Immature natural killer cell (primary cell): ENCODE data around the gene APOC3. TPM values are rescaled to one million over a fixed set of nuclear protein-coding genes. Genes with fewer than 3 reads are reported as not detected.

Experiments
- DNase-seq, 3 donors: peaks; one replicate each; pipeline ENCODE4 v3.0.0; 2022; ENCODE audit warnings: mixed read lengths in 1 of 3
- H3K27ac Mint-ChIP-seq, 6 donors: one replicate each; pipeline ENCODE4 v1.8.0; 2020; ENCODE audit warnings: mixed read lengths in 6 of 6, mild to moderate bottlenecking in 5 of 6, inconsistent platforms in 4 of 6, moderate library complexity in 3 of 6
- H3K27me3 Mint-ChIP-seq, 3 donors: one replicate each; pipeline ENCODE4 v1.8.0; 2020 to 2021; ENCODE audit warnings: low read depth in 3 of 3, mild to moderate bottlenecking in 3 of 3, mixed read lengths in 3 of 3, moderate library complexity in 3 of 3, inconsistent platforms in 1 of 3
- H3K36me3 Mint-ChIP-seq, 3 donors: one replicate each; pipeline ENCODE4 v1.8.0; 2020; ENCODE audit warnings: mixed read lengths in 3 of 3, inconsistent platforms in 2 of 3, mild to moderate bottlenecking in 2 of 3
- H3K4me1 Mint-ChIP-seq, 2 donors: one replicate each; pipeline ENCODE4 v1.8.0; 2020; ENCODE audit warnings: inconsistent platforms in 2 of 2, mild to moderate bottlenecking in 2 of 2, mixed read lengths in 2 of 2, moderate library complexity in 1 of 2
- H3K4me3 Mint-ChIP-seq, 5 donors: one replicate each; pipeline ENCODE4 v1.8.0; 2020; ENCODE audit warnings: mild to moderate bottlenecking in 5 of 5, mixed read lengths in 5 of 5, inconsistent platforms in 3 of 5, moderate library complexity in 3 of 5
- H3K9me3 Mint-ChIP-seq, 6 donors: one replicate each; pipeline ENCODE4 v1.8.0; 2020; ENCODE audit warnings: mild to moderate bottlenecking in 6 of 6, mixed read lengths in 6 of 6, inconsistent platforms in 4 of 6, moderate library complexity in 3 of 6
- polyA plus RNA-seq, 3 donors: library from polyadenylated mRNA; unstranded; fragments of 300-500 nt; fragmentation: Illumina TruSeq; gene quantifications; one replicate each; pipeline ENCODE4 v1.2.3, GENCODE V29; 2021

Gene APOC3
- polyA plus RNA-seq, 3 donors from 2014 or later = not detected

DNA sequence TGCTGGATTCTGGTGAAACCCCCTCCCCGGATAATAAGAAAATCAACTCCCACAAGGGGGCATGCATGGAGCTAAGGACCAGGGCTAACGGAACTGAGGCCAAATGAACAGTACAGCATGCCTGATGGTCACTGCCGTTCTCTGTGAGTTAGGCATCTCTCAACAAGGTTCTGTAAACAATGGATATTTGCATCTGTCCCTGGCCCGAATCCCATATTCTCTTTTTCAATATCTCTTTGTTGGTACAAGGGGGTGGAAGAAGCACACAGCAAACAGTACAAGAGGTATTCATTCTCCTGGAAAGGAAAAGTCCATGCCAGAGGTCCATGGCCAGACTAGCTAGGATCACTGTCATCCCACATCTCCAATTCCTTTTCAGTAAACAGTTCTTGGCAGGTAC lies 39.9 kb downstream of the APOC3 start:
- peak overlapping the region in 3 of 6 donors; percentile 11 to 54 (median 49) for H3K27ac Mint-ChIP-seq
- H3K27me3 Mint-ChIP-seq = peaks cover 0 to 2% (median under 1%) of the 10 kb centered on the region in 3 donors
- H3K9me3 Mint-ChIP-seq = no peaks in the 10 kb centered on the region

DNA sequence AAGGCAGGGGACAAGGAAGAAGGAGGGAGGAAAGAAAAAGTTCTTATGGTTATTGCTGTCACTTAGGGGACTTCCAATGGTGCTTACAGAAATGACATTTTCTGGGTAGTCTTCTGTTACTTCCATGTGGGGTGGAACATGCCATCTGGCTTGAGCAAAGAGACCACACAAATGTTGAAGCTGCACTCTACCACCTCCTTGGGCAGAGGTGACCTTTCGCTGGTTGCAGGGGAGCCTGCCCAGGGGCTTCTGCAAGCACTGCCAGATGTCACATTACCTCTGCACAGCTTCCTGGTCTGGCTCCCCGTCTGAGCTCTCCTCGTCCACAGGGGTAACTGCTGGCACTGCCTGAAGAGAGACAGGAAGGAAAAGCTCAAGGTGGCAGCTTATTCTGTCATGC lies 40.3 kb downstream of the APOC3 start:
- Mint-ChIP-seq H3K36me3 (peaks cover 33 to 68% (median 41%) of the 10 kb centered on the region in 3 donors), H3K27me3 (peaks cover 0 to 2% (median 0%) of the 10 kb centered on the region in 3 donors), H3K4me3 (no peak overlapping the region), H3K27ac (peak overlapping the region in 3 of 6 donors; percentile 11 to 54 (median 49)), H3K9me3 (no peaks in the 10 kb centered on the region), H3K4me1 (peaks cover 0 to 6% of the 10 kb centered on the region in 2 donors)
- no peak for DNase-seq

More for the DNA sequence above, 39.9 kb downstream of the APOC3 start:
- no peak for DNase-seq
- no peak overlapping the region for H3K4me3 Mint-ChIP-seq
- H3K36me3 Mint-ChIP-seq = peaks cover 33 to 64% (median 39%) of the 10 kb centered on the region in 3 donors
- peaks cover 0 to 6% of the 10 kb centered on the region in 2 donors for H3K4me1 Mint-ChIP-seq

DNA sequence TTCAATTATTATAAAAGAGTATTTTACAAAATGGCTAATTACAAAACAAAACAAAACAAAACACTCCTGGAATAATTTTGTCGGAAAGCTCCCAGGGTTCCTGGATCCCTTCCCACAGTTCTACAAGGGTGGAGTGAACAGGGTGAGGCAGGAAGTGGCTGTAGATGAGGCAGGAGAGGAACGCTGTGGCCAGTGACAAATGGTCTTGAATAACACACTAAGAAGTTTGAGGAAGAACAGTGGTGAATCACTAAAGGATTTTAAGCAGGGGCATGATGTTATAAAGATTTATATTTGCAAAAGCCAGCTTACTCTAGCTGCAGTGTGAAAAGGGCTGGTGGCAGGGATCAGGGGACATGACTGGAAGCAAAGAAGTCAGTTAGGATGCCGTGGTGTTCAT lies 41.5 kb downstream of the APOC3 start:
- Mint-ChIP-seq H3K27me3 (peaks cover 0 to 2% (median 0%) of the 10 kb centered on the region in 3 donors), H3K27ac (peak overlapping the region in 3 of 6 donors; percentile 56 to 67 (median 65)), H3K4me3 (no peak overlapping the region), H3K9me3 (no peaks in the 10 kb centered on the region), H3K36me3 (peaks cover 29 to 69% (median 38%) of the 10 kb centered on the region in 3 donors), H3K4me1 (peaks cover 0 to 6% of the 10 kb centered on the region in 2 donors)
- DNase-seq = no peak

DNA sequence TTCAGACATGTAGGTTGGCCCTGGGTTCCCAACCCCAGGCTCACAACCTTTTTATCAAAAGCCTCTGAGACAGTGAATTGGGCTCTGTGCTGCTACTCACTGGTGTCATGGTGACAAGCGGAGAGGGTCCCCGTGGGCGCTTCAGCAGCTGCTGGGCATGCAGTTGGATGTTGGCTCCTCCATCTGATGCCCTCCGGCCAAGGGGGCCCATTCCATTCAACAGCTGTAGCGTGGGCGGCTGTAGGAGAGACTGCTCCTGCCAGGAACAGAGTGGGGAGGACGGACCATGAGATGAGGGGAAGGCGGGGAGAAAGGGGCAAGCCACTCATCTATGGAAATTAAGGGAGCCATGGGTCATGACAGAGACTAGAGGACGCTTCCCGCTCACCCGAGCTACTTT lies 43.7 kb downstream of the APOC3 start:
- DNase-seq = no peak
- no peak overlapping the region for H3K27ac Mint-ChIP-seq
- H3K27me3 Mint-ChIP-seq = peaks cover 0 to 2% (median 0%) of the 10 kb centered on the region in 3 donors
- H3K36me3 Mint-ChIP-seq = peaks cover 20 to 52% (median 38%) of the 10 kb centered on the region in 3 donors
- no peaks in the 10 kb centered on the region for H3K9me3 Mint-ChIP-seq
- H3K4me1 Mint-ChIP-seq = peaks cover 0 to 6% of the 10 kb centered on the region in 2 donors
- no peak overlapping the region for H3K4me3 Mint-ChIP-seq

DNA sequence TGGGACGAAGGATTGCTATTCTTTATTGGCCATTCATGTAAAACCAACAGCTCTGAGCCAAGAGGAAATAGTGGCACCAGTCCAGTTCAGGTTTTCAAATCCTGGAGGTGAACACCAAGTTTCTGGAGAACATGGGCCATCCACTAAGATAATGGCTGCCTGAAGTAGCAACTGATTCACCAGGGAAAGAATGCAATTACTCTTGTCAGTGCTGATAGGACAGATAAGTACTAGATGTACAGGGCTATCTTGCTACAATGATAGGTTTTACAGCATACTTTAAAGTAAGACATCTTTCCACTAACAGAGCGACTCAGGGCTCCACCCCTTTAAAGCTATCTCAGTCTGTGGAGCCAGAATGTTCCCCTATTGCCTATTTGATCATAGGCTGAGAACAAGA lies 44.5 kb downstream of the APOC3 start:
- Mint-ChIP-seq H3K9me3 (no peaks in the 10 kb centered on the region), H3K4me3 (no peak overlapping the region), H3K4me1 (peaks cover 0 to 6% of the 10 kb centered on the region in 2 donors), H3K27ac (peak overlapping the region in 1 of 6 donors; percentile 19), H3K36me3 (peaks cover 24 to 50% (median 38%) of the 10 kb centered on the region in 3 donors), H3K27me3 (peaks cover 0 to 2% (median 0%) of the 10 kb centered on the region in 3 donors)
- DNase-seq = no peak

DNA sequence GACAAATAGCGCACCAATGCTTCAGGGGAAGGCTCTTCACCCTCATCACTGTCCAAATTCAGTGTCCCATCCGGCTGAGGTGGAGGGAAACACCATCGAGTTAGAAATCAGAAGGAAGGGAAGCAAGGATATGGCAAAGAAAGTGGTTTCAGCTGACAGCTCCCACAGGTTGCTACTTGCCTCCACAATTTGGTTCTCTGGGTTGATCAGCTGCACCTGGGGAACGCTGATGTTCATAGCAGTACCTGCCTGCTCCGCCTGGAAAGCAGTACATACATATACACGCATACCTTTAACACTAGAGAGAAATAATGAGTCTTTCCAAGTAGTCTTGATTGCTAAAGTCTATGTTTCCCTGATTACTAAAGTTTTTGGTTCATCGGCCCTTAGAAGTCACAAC lies 45.5 kb downstream of the APOC3 start:
- Mint-ChIP-seq H3K36me3 (peaks cover 20 to 43% (median 34%) of the 10 kb centered on the region in 3 donors), H3K27me3 (peaks cover 0 to 2% (median 0%) of the 10 kb centered on the region in 3 donors), H3K9me3 (no peaks in the 10 kb centered on the region), H3K4me3 (no peak overlapping the region), H3K4me1 (peaks cover 2 to 12% of the 10 kb centered on the region in 2 donors), H3K27ac (no peak overlapping the region)
- DNase-seq = no peak

DNA sequence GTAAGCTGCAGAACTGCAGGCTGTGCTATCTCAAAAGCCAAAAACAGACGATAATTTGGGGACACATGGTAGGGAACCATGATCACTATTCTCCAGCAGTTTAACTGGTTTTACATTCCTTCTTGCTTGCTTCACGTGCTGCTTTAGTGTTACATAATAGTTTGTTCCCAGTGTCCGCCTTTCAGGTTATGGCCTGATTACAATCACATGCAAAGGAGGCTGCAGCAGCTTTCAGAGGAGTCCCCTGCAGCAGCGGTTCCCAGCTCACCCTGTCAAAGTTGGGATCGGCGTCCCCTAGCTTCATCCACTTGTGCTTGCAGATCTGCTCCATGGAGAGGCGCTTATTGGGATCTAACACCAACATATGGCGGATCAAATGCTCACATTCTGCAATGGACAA lies 46.9 kb downstream of the APOC3 start:
- Mint-ChIP-seq H3K27me3 (peaks cover 0 to 3% (median 0%) of the 10 kb centered on the region in 3 donors), H3K36me3 (peaks cover 10 to 33% (median 27%) of the 10 kb centered on the region in 3 donors), H3K27ac (peak overlapping the region in 1 of 6 donors; percentile 39), H3K4me3 (no peak overlapping the region), H3K9me3 (no peaks in the 10 kb centered on the region), H3K4me1 (peaks cover 2 to 6% of the 10 kb centered on the region in 2 donors)
- DNase-seq = no peak

DNA sequence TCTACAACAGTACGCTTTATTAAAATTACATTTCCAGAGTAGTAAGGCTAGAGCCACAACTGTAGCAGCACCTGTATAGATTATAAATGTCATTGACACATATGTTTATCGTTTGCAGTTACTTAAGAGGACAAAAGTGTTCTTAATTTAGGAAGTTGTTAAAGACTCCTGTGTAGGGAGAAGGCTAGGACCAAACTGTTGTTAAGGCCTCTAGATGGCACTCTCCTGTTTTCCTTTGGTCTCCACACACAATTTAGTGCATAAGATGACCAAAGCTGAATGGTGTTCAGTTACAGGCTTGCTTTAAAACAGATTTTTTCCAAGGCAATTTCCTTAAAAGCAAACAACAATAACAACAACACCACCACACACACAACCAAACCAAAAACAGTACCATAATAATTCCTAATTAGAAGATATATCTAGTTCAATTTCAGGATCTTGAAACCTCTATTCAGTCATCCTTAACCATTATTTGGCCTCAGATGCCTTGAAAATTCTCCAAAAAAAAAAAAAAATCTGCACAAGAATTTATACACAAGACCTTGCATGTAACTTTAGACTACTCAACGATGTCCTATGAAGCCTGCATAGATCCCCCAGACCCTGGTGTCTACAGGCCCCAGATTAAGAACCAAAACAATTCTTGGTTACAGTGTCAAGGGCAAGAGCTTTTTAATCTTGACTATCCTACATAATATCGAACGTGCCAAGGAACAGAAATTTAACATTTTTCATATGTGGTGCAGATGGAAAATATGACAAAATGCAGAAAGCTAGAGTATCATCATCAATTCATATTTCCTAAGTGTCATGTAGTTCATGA lies 50.3 kb downstream of the APOC3 start:
- peaks cover 0 to 4% (median 0%) of the 10 kb centered on the region in 3 donors for H3K27me3 Mint-ChIP-seq
- peaks cover 4 to 9% (median 5%) of the 10 kb centered on the region in 3 donors for H3K36me3 Mint-ChIP-seq
- peak; percentile 35 to 50 (median 40) for DNase-seq
- H3K9me3 Mint-ChIP-seq = no peaks in the 10 kb centered on the region
- H3K4me1 Mint-ChIP-seq = peaks cover 2 to 6% of the 10 kb centered on the region in 2 donors
- H3K4me3 Mint-ChIP-seq = no peak overlapping the region
- H3K27ac Mint-ChIP-seq = peak overlapping the region in 5 of 6 donors; percentile 17 to 74 (median 49)

DNA sequence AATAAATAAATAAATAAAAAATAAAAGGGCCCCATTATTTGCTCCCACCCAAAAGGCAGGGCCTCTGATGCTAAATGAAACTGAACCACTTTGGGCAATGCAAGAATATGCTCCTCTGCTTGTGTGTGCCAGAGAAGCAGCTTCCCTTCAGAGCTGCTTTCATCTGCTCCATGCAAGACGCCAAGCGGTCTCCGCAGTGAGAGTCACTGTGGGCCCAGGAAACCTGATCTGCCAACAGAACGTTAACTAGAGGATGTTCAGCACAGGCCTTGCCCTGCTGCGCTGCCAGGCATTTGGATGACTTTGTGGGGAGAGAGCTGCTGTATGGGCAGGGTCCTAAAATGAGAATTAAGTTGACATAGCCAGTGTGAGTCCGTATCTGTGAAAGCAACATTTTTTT lies 51.4 kb downstream of the APOC3 start:
- no peak overlapping the region for H3K4me3 Mint-ChIP-seq
- H3K27ac Mint-ChIP-seq = peak overlapping the region in 1 of 6 donors; percentile 58
- H3K4me1 Mint-ChIP-seq = peaks cover 2 to 6% of the 10 kb centered on the region in 2 donors
- no peaks in the 10 kb centered on the region for H3K9me3 Mint-ChIP-seq
- H3K27me3 Mint-ChIP-seq = peaks cover 0 to 4% (median 0%) of the 10 kb centered on the region in 3 donors
- no peak for DNase-seq
- peaks cover 0 to 4% (median 0%) of the 10 kb centered on the region in 3 donors for H3K36me3 Mint-ChIP-seq

DNA sequence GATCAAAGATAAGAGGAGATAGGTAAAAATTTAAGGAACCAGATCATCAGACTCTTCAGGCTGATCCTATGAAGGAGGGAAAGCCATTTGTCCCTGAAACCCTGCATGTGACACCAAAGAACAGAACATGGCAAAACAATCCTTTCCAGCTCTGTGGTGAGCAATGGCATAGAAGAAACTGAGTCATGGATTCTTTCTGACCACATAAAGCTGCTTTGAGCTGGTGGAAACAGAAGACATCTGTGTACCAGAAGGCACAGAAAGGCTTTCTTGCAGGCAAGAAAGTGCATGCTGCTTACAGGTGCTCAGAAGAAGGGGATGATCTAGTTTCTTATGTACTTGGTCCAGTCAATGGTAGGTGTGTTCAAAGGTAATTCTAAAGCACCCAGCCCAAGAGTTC lies 52.7 kb downstream of the APOC3 start:
- Mint-ChIP-seq H3K27ac (peak overlapping the region in 3 of 6 donors; percentile 47 to 76 (median 48)), H3K4me3 (no peak overlapping the region), H3K9me3 (no peaks in the 10 kb centered on the region), H3K36me3 (peaks cover 0 to 4% (median 0%) of the 10 kb centered on the region in 3 donors), H3K4me1 (peaks cover 2 to 6% of the 10 kb centered on the region in 2 donors), H3K27me3 (peaks cover 0 to 4% (median 0%) of the 10 kb centered on the region in 3 donors)
- no peak for DNase-seq

Other genes with a start within 250 kb of the APOC3 start
- gene BUD13, start 56.9 kb upstream of the APOC3 start, polyA plus RNA-seq = 10 to 100 TPM in 1 of 3 donors, 1 to 10 TPM in 2; 5.7 to 16.0 (median 7.0) TPM
- 10 to 100 TPM; 27.8 to 34.3 (median 31.5) TPM for gene ZPR1, start 41.9 kb upstream of the APOC3 start, polyA plus RNA-seq
- not detected for gene APOA5, start 38.0 kb upstream of the APOC3 start, polyA plus RNA-seq
- not detected for gene APOA4, start 6.6 kb upstream of the APOC3 start, polyA plus RNA-seq
- gene APOA1, start 7.7 kb downstream of the APOC3 start, polyA plus RNA-seq = under 1 TPM in 2 of 3 donors, not detected in 1; 0.42 to 0.53 TPM